HG03342 (cell line): ENCODE data around the gene SLC11A2.
A peak's percentile ranks its signal among the peaks of the same experiment; 100 is the strongest.
"Not testable (repeated sequence)": the region's sequence is repeated elsewhere in the genome, so short reads cannot be mapped to it uniquely, and the experiment has no call there.

Experiments
- ATAC-seq: cut with Tn5 transposase; IDR thresholded peaks from one replicate; pipeline ENCODE4 v1.9.1; 2021; ENCODE audit warnings: mild to moderate bottlenecking, moderate library complexity; ENCODE audit not compliant: unreplicated experiment

SLC11A2 gene

DNA sequence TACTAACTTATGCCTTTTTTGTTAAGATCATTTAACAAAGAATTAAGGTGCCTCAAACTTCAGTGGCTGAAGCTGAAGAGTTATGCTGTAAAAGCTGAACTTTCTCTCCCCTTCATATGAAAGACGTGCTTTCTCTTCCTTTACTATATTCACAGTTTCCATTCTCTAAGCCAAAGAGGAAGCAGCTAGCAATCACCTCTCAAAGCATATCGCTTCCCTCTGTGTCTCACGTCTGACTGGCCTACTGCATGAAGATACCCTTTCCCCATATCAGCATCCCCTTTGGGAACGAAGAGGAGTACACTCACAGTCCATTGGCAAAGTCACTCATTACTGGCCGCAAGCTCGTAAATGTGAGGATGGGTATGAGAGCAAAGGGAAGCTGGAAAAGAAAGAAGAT, 34.9 kb downstream of the SLC11A2 start:
- no peak for ATAC-seq

DNA sequence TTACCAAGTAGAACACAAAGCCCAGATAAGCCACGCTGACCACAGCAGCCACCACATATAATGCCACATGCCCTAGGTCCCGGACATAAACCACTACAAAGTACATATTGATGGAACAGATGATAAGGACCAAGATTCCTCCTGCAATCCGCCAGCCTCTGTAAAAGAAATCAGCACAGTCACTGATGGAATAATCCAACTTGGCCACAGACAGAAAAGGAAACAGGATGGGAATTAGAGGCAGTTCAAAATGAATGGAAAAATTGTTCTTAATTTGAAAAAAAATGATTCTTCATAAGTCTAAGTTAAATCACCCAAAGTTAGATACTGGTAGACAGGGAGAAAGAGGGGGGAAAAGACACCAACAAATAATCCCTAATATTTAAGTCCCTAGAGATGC, 35.4 kb downstream of the SLC11A2 start:
- no peak for ATAC-seq

- no peak for ATAC-seq
Measured at GRCh38 chr12:50990147-50990727, 35.9 kb downstream of the SLC11A2 start.

DNA sequence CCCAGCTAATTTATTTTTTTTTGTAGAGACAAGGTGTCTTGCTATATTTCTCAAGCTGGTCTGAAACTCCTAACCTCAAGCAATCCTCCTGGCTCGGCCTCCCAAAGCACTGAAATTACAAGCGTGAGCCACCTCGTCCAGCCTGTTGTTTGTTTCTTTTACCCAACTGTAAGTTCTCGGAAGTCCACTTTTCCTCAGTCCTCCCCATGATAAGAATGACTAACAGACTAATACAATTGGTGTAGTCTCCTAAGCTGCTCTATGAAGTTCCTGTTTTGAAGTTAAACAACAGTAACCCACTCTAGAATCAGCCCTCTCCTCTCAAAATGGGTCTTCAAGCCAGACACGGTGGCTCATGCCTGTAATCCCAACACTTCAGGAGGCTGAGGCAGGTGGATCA, 37.3 kb downstream of the SLC11A2 start:
- no peak for ATAC-seq

DNA sequence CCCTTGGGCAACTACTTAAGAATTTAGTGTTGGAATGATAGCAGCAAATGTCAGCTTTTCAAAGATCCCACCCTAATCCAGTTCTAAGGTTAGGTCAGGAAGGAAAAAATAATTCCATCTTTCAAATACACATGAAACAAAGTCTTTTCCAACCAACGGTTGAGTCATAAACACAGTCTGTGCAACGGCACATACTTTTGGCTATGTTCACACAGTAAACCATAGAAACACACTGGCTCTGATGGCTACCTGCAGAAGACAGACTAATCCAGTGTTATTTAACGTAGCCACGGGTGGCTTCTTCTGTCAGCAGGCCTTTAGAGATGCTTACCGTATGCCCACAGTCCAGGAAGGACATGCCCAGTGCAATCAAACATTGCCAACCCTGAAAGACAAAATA, 38.1 kb downstream of the SLC11A2 start:
- no peak for ATAC-seq

DNA sequence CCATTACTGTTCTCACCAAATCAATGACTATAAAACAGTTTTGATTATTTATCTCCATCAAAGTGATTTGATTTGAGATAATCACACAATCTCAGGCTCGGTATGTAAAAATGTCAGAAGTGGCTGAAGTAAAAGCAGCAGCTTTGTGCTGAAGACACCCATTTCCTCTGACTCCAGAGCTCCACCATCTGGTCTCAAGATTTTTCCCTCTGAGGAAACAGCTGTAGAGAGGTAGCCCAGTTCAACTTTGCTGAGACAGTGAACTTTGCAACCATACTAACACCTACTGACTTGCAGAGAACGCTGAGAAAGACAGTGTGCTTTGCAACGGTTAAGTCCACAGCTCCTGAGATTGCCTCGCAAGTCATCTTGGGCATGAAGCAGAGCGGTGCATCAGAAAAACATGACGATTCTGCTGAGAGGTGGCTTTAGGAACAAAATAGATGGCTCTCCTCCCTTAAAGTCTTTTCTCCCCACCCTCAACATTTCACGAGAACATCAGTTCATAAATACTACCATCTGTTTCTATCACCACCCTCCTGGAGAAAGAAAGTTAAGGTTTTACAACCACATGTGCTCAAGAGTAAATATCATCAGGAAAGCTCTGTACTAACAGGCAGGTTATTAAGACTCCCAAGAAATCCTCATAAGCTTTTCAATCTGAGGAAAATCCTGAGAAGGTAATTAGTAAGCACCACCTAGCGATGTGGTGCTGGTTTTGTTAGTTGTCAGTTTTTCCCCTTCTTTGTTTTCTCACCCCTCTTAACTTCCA, 39.0 kb downstream of the SLC11A2 start:
- no peak for ATAC-seq

DNA sequence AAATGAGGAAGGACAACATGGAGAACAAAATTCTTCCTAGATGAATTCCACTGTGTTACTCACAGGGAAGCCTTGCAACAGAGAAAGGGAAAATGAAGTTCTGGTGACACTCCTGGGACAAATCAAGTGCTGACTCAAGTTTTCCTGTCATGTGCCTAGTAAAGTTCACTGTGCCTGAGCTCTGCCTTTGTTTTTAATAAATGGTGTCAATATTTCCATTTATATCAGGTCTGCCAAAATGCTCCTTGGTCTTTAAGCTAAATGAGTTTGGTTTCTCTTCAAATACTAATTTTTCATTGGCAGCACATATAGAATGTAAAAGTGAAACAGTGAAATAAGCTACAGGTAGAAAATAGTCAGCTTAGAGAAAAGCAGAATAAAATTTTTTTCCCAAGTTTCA, 40.9 kb downstream of the SLC11A2 start:
- no peak for ATAC-seq

DNA sequence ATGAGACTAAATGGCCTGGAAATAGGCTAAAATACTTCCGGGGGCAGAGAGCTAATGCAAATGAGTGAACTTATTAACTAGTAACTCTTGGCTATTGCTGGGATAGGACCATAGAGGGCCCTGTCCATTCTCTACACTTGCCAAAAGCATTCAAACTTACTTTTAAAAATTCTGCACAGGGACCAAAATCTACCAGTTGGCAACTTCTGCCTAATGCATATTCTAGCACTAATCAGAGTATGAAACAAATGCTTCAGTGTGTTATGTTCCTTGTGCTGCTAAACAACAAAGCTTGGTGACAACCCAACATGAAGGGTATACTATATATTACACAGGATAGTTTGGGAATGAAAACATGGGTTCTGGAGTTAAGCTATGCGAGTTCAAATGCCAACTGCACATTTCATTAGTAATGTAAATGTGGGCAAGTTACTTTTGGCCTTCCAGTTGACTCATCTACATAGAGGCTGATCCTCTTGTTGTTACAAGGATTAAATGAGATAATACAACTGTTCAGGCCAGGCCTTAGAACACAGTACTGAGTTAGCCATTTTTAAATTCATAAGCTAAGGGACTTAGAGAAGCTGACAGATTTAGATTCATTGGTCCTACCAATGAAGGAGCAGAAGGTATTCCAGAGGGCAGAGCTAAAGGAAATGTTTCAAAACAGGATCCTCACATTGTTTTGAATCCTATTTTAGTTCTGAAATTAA, 41.4 kb downstream of the SLC11A2 start:
- no peak for ATAC-seq

DNA sequence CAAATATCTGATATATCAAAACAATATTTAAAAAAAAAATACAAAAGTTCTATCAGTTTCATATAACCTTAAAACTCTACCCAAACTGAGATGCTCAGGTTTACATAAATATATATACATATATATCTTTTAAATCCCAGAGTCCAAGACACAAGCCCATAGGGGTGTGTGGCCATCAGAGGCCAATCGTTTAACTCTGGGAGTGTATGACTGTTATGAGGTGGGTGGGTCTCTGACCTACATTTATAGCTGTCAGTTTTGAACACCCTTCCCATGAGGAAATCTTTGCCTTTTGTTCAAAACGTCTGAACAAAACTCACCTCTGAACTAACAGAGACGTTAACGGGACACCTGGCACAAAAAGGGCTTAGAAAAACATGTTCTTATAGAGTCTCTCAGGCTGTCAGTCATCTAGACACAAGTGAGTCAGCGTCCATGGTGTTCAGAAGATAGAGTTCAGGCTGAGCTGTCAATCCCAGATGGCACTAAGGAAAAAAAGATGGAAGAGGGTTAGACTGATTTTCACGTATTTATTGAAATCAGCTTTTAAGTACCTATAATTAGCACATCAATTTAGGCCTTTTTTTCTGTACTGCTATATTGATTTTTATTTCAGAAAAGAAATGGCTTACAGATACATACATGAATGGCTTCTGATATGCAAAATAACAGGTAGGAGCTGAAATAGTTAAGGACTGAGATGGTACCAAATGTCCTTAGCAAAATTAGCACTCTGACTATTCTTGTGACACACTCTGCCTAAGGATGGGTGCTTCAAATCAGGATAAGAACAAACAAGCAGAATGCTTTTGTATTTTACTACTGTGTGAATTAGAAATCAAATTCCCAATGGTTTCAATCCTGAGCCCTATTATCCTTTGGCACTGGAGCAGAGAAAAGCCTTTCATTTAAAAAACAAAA, 44.6 kb downstream of the SLC11A2 start:
- ATAC-seq, result no peak

DNA sequence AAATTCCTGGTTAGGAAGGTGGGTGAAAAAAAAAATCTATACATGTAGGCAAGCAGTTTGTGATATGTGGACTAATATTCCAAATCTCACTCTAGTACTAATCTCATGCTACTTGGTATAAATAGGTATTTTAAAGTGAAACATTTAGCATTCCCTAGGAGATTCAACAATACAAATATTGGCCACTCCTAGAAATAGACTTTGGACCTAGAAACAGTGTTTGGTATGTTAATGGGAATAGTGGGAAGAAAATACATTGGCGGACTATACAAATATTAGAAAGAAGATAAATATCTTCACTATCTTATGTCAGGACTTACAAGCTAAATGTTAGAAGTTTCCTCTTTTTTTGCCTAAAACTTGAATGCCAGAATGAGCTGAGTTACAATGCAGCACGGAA, 45.6 kb downstream of the SLC11A2 start:
- no peak for ATAC-seq

GRCh38 chr12:50979369-50980052, 46.7 kb downstream of the SLC11A2 start:
- ATAC-seq, result peak; percentile 40

GRCh38 chr12:50971946-50972345, 54.2 kb downstream of the SLC11A2 start:
- ATAC-seq, result no peak

DNA sequence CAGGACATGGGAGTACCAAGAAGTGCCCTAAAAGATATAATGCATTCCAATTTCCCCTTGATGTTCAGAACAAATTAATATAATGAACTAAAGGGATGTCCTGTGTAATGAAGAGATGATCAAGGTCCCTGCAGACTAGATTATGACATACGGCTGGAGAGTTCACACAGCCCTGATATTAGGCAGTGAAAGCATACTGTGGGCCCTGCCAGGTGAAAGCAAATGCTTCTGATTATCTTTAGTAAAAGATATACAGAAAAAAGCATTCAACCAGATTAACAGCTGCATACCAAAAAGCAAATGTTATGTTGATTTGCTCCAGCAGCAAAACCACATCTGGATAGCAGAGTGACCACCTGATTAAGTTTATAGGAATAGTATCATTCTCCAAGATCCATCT, 61.8 kb downstream of the SLC11A2 start:
- no peak for ATAC-seq

- no peak for ATAC-seq
Measured at GRCh38 chr12:50961708-50962107, 64.5 kb downstream of the SLC11A2 start.

DNA sequence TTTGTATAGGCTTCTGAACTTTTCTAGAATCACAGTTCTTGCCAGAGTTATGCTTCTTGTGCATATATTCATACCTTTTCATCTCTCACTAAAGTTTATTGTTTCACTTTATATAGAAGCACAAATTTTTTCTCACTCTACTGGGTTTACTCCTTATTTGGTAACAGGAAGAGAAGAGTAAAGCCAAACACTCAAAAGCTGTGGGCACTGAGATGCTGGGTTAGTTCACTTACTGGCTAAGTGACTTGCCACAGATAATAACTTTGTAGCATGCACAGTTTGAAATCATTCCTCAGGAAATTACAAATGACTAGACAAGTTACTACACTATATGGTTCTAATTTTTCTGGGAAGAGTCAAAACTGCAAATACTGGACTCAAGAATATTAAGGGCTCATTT, 66.1 kb downstream of the SLC11A2 start:
- ATAC-seq, result no peak

DNA sequence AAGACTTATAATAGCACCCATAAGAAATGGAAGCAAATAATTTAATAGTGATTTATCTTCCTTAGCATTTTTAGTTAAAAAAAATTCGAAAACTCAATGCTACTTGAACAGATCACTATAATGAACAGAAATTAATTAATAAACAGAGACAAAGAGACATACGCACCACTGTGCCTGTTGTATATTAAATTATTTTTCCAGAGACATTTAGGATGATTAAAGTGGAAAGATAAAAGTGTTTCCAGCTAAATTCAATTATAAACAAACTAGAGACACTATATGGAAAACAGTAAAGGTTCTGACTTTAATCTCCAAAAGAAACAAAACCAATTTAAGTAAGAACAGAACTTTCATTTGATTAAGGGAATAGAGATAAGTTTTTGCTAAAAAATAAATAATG, 70.5 kb downstream of the SLC11A2 start:
- ATAC-seq, result no peak

GRCh38 chr12:50955288-50955687, 70.9 kb downstream of the SLC11A2 start:
- no peak for ATAC-seq

DNA sequence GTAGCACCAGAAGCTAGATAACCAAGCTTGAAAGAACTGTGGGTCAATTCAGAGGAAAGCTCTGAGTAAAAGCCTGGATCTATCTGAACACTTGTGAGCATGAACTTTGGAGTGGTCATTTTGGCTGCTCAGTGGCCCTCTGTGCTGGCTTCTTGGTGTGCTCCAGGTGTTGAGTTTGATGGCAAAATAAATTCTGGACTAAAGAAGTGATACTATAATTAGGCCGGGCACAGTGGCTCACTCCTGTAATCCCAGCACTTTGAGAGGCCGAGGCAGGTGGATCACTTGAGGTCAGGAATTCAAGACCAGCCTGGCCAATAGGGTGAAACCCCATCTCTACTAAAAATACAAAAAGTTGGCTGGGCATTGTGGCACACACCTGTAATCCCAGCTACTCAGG, 71.4 kb downstream of the SLC11A2 start:
- not testable (repeated sequence) for ATAC-seq

DNA sequence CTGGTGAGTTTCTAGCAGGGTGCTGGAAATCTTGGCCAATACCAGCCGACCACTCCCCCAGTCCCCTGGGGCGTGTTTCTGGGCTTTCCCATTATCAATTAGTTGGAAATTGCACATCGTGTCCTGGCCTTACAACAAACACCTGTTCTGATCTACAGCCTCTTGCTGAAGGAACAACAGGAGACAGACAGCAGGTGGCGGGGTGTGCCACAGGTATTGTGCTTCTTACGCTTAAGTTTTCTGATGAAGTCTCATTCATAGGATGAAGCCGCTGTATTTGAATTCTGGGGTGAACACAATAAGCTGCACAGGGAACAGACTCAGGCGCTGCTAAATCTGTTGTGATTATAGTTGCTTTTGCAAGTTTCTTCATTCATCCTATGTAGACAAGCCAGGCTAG, 73.1 kb downstream of the SLC11A2 start:
- no peak for ATAC-seq

- no peak for ATAC-seq
Measured at GRCh38 chr12:50952510-50952909, 73.7 kb downstream of the SLC11A2 start, which contains the start of gene HIGD1C. TSS of gene HIGD1C (plus strand) at chr12:50952544. CDS start at chr12:50953999, 1,455 bp downstream.
